C4-2B (cell line): ENCODE results near the gene HDAC2.
A peak's percentile ranks its signal among the peaks of the same experiment; 100 is the strongest.

Source experiments
- CTCF ChIP-seq: fragments of 450-650 bp; conservative IDR thresholded peaks from 2 replicates; pipeline ENCODE4 v1.5.1; 2017; ENCODE audit warnings: mild to moderate bottlenecking
- ZFX ChIP-seq: fragments of 450-650 bp; IDR thresholded peaks from 2 replicates; pipeline ENCODE4 v1.6.1; 2017

GRCh38 chr6:113936093-113936934 lies 34.6 kb downstream of the HDAC2 start:
- TF ChIP-seq CTCF (peak; percentile 81), ZFX (no peak)
